Psoas muscle (tissue), 8 donors: Measurements from ENCODE around the gene SNCA. TPM values are rescaled to one million over a fixed set of nuclear protein-coding genes. Genes with fewer than 3 reads are reported as not detected.

ENCODE experiments used
- ATAC-seq, 4 donors: fragments of 200-7000 bp; cut with Tn5 transposase; one replicate each; pipeline ENCODE4 v1.9.1; 2020; ENCODE audit warnings: moderate library complexity in 3 of 4, mild to moderate bottlenecking in 2 of 4
- DNase-seq, 2 donors: peaks; one replicate each; pipeline ENCODE4 v3.0.0-alpha.2; 2020
- H3K27ac ChIP-seq: fragments of 200-600 bp; one replicate; pipeline ENCODE4 v1.8.0; 2022
- H3K27me3 ChIP-seq, 3 donors: fragments of 200-600 bp in 1 of 3; one replicate each; pipeline versions ENCODE4 v1.6.1 to v1.8.0; 2013 to 2022; ENCODE audit warnings: low read length in 2 of 3, mild to moderate bottlenecking in 2 of 3, moderate library complexity in 1 of 3; ENCODE audit not compliant: insufficient read depth in 3 of 3
- H3K36me3 ChIP-seq, 2 donors: fragments of 200-600 bp in 1 of 2; one replicate each; pipeline versions ENCODE4 v1.6.1 to v1.8.0; 2013 to 2022; ENCODE audit warnings: low read depth in 1 of 2, mild to moderate bottlenecking in 1 of 2, moderate library complexity in 1 of 2; ENCODE audit not compliant: insufficient read depth in 1 of 2
- H3K4me1 ChIP-seq: fragments of 200-600 bp; one replicate; pipeline ENCODE4 v1.8.0; 2022
- H3K4me3 ChIP-seq: fragments of 200-600 bp; one replicate; pipeline ENCODE4 v1.8.0; 2022; ENCODE audit warnings: mild to moderate bottlenecking
- H3K9me3 ChIP-seq: fragments of 200-600 bp; one replicate; pipeline ENCODE4 v1.8.0; 2022
- WGBS, 3 donors: extraction: QIAGEN DNeasy Blood & Tissue Kit; methylation state at CpG; one replicate each; pipeline versions ENCODE4 v1.1.6 to v1.1.7; 2013; 5-methylcytosine and 5-hydroxymethylcytosine counted together
- intact Hi-C, 2 donors: fragments of 100-400 bp; cut with DNase I; formaldehyde crosslinking; loops; one replicate each; pipeline versions ENCODE4 v1.11.0 to v1.14.2; 2022
- polyA plus RNA-seq, 3 donors: library from polyadenylated mRNA; stranded (reverse); fragments of 200-250 nt; gene quantifications; one replicate each; pipeline ENCODE4 v1.2.3, GENCODE V29; 2013
- total RNA-seq, 4 donors: library from RNA; stranded (reverse); fragmentation: NEBNext Ultra II Directional in 2 of 4; extraction: Animal tissue kit (Norgen Biotek cat#: 25700) in 2 of 4; gene quantifications; one replicate each; pipeline versions ENCODE4 v1.2.1 to v1.2.4, GENCODE V29; 2021 to 2023
- TF ChIP-seq, protein P1 (sequence below): fragments of 200-600 bp; IDR thresholded peaks from one replicate; pipeline ENCODE4 v1.8.0; 2022; ENCODE audit warnings: antibody characterized with exemption
- donor health status: healthy with polysubstance abuse.
- donor health status: DM: no; HTN: no; CAD: no; lungs with moderate emphysema.
- donor health status: Bipolar disorder and iron deficiency.
- donor health status: healthy.
- donor health status: DM: yes; HTN: yes; CAD: no.
- donor health status: DM: no; HTN: no; CAD: no.
- donor health status: DM: no; HTN: no; CAD: no.
- donor health status: DM: yes; HTN: yes; CAD: no.

SNCA gene
- total and polyA plus RNA-seq, 7 donors: 0.27 to 4.6 (median 0.83) TPM

- H3K27me3 ChIP-seq: peaks cover 6 to 39% (median 8%) of the 10 kb centered on the region in 3 donors
- 3 to 7% (median 6%) methylated on average over 32 to 33 of the region's 33 CpGs for WGBS, 3 donors
- TF ChIP-seq, protein P1, sequence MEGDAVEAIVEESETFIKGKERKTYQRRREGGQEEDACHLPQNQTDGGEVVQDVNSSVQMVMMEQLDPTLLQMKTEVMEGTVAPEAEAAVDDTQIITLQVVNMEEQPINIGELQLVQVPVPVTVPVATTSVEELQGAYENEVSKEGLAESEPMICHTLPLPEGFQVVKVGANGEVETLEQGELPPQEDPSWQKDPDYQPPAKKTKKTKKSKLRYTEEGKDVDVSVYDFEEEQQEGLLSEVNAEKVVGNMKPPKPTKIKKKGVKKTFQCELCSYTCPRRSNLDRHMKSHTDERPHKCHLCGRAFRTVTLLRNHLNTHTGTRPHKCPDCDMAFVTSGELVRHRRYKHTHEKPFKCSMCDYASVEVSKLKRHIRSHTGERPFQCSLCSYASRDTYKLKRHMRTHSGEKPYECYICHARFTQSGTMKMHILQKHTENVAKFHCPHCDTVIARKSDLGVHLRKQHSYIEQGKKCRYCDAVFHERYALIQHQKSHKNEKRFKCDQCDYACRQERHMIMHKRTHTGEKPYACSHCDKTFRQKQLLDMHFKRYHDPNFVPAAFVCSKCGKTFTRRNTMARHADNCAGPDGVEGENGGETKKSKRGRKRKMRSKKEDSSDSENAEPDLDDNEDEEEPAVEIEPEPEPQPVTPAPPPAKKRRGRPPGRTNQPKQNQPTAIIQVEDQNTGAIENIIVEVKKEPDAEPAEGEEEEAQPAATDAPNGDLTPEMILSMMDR: no peak
- peak overlapping the region; percentile 63 for H3K4me3 ChIP-seq
- no peak overlapping the region for H3K27ac ChIP-seq
- intact Hi-C loops: no loop called here
- no peaks in the 10 kb centered on the region for H3K4me1 ChIP-seq
- ATAC-seq: no peak
- DNase-seq: no peak
- H3K9me3 ChIP-seq: no peaks in the 10 kb centered on the region
- H3K36me3 ChIP-seq: no peaks in the 10 kb centered on the region
Observed at GRCh38 chr4:89836031-89836745, 773 bp downstream of the SNCA start.

DNA sequence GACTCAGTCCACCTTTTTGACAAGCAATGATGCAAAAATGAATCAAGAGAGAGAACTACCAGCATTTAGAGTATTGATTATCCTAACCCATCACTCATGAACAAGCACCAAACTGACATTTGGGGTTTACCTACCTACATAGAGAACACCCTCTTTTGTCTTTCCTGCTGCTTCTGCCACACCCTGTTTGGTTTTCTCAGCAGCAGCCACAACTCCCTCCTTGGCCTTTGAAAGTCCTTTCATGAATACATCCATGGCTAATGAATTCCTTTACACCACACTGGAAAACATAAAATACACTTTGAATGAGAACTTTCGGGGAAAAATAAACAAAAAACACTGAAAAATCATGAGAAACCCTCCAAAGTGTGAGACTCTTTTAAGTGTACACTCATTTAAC, 1.5 kb downstream of the SNCA start:
- Histone ChIP-seq H3K4me1 (no peaks in the 10 kb centered on the region), H3K36me3 (no peaks in the 10 kb centered on the region), H3K9me3 (no peaks in the 10 kb centered on the region), H3K4me3 (no peak overlapping the region), H3K27me3 (peaks cover 5 to 39% (median 6%) of the 10 kb centered on the region in 3 donors), H3K27ac (no peak overlapping the region)
- DNase-seq: no peak
- ATAC-seq: no peak
- TF ChIP-seq, protein P1: no peak
- intact Hi-C loops: no loop called here
- WGBS, 3 donors: 78 to 92% (median 80%) methylated on average over 1 of the region's 1 CpG

GRCh38 chr4:89834486-89835209, 2.3 kb downstream of the SNCA start:
- no peaks in the 10 kb centered on the region for H3K9me3 ChIP-seq
- ATAC-seq (no peak), DNase-seq (no peak)
- H3K27me3 ChIP-seq: peaks cover 3 to 39% (median 6%) of the 10 kb centered on the region in 3 donors
- intact Hi-C loops: no loop called here
- H3K4me1 ChIP-seq: no peaks in the 10 kb centered on the region
- TF ChIP-seq, protein P1: no peak
- WGBS, 3 donors: 54 to 86% (median 81%) methylated on average over 1 of the region's 1 CpG
- H3K36me3 ChIP-seq: no peaks in the 10 kb centered on the region
- no peak overlapping the region for H3K4me3 ChIP-seq
- H3K27ac ChIP-seq: no peak overlapping the region

- no peak overlapping the region for H3K27ac ChIP-seq
- no peak for ATAC-seq
- TF ChIP-seq, protein P1: no peak
- H3K27me3 ChIP-seq: no peaks in the 10 kb centered on the region
- H3K4me3 ChIP-seq: no peak overlapping the region
- H3K9me3 ChIP-seq: no peaks in the 10 kb centered on the region
- 63 to 74% (median 74%) methylated on average over 7 of the region's 7 CpGs for WGBS, 3 donors
- intact Hi-C loops: no loop called here
- H3K36me3 ChIP-seq: no peaks in the 10 kb centered on the region
- H3K4me1 ChIP-seq: no peaks in the 10 kb centered on the region
- no peak for DNase-seq
Observed at GRCh38 chr4:89829470-89830138, 7.4 kb downstream of the SNCA start.
